Activated T-cell treated with anti-CD3 and anti-CD28 coated beads, Interleukin-2, amount 50 U/mL, for 24 hours (primary cell): ENCODE measurements around the gene C5orf58.

Experiments used
- DNase-seq: peaks from one replicate; pipeline ENCODE4 v3.0.0-alpha.2; 2020
- H3K27ac Mint-ChIP-seq: 2 replicates; pipeline ENCODE4 v1.8.0; 2020; ENCODE audit warnings: mild to moderate bottlenecking, mixed read lengths
- H3K27me3 Mint-ChIP-seq: 2 replicates; pipeline ENCODE4 v1.8.0; 2020; ENCODE audit warnings: mixed read lengths
- H3K36me3 Mint-ChIP-seq: 2 replicates; pipeline ENCODE4 v1.8.0; 2020; ENCODE audit warnings: low read depth, mixed read lengths
- H3K4me1 Mint-ChIP-seq: 2 replicates; pipeline ENCODE4 v1.8.0; 2020; ENCODE audit warnings: low read depth, mixed read lengths
- H3K4me3 Mint-ChIP-seq: 2 replicates; pipeline ENCODE4 v1.8.0; 2020; ENCODE audit warnings: mild to moderate bottlenecking, moderate library complexity, mixed read lengths
- H3K9me3 Mint-ChIP-seq: 2 replicates; pipeline ENCODE4 v1.8.0; 2020; ENCODE audit warnings: mixed read lengths

Gene C5orf58

GRCh38 chr5:170292179-170293104 is 59.7 kb downstream of the C5orf58 start:
- H3K4me3 Mint-ChIP-seq = peak overlapping the region; percentile 95
- peaks cover 79% of the 10 kb centered on the region for H3K4me1 Mint-ChIP-seq
- H3K27me3 Mint-ChIP-seq = no peaks in the 10 kb centered on the region
- no peak for DNase-seq
- peak overlapping the region; percentile 97 for H3K27ac Mint-ChIP-seq
- peaks cover 5% of the 10 kb centered on the region for H3K9me3 Mint-ChIP-seq
- H3K36me3 Mint-ChIP-seq = peaks cover 100% of the 10 kb centered on the region

- Mint-ChIP-seq H3K9me3 (peaks cover 2% of the 10 kb centered on the region), H3K36me3 (peaks cover 95% of the 10 kb centered on the region), H3K4me1 (peaks cover 77% of the 10 kb centered on the region), H3K27ac (peak overlapping the region; percentile 97), H3K4me3 (peak overlapping the region; percentile 95), H3K27me3 (no peaks in the 10 kb centered on the region)
- no peak for DNase-seq
Measured at GRCh38 chr5:170293273-170293672, 60.5 kb downstream of the C5orf58 start.

- peaks cover 76% of the 10 kb centered on the region for H3K4me1 Mint-ChIP-seq
- peak overlapping the region; percentile 97 for H3K27ac Mint-ChIP-seq
- no peak for DNase-seq
- H3K9me3 Mint-ChIP-seq = peaks cover 2% of the 10 kb centered on the region
- peaks cover 87% of the 10 kb centered on the region for H3K36me3 Mint-ChIP-seq
- H3K4me3 Mint-ChIP-seq = peak overlapping the region; percentile 95
- no peaks in the 10 kb centered on the region for H3K27me3 Mint-ChIP-seq
Measured at GRCh38 chr5:170294057-170294456, 61.3 kb downstream of the C5orf58 start.

GRCh38 chr5:170294556-170294955 is 61.8 kb downstream of the C5orf58 start:
- no peaks in the 10 kb centered on the region for H3K27me3 Mint-ChIP-seq
- peaks cover 82% of the 10 kb centered on the region for H3K36me3 Mint-ChIP-seq
- peak overlapping the region; percentile 97 for H3K27ac Mint-ChIP-seq
- no peak for DNase-seq
- H3K9me3 Mint-ChIP-seq = peaks cover 2% of the 10 kb centered on the region
- peak overlapping the region; percentile 95 for H3K4me3 Mint-ChIP-seq
- H3K4me1 Mint-ChIP-seq = peaks cover 76% of the 10 kb centered on the region
